Transverse colon (tissue), 4 donors: ENCODE data around the gene MPV17. TPM values are rescaled to one million over a fixed set of nuclear protein-coding genes. Genes with fewer than 3 reads are reported as not detected.

Experiments used
- DNase-seq: peaks from one replicate; pipeline ENCODE4 v3.0.0-alpha.2; 2019
- H3K27ac ChIP-seq, 4 donors: fragments of 200-600 bp; sonication (generic); 2 replicates each; pipeline ENCODE4 v1.5.1; 2016 to 2018; ENCODE audit warnings: inconsistent platforms in 4 of 4
- H3K27me3 ChIP-seq: fragments of 200-600 bp; sonication (generic); 2 replicates; pipeline ENCODE4 v1.5.1; 2017; ENCODE audit warnings: inconsistent platforms
- H3K36me3 ChIP-seq, 4 donors: fragments of 200-600 bp; sonication (generic); 2 replicates each; pipeline ENCODE4 v1.5.1; 2017 to 2019; ENCODE audit warnings: inconsistent platforms in 4 of 4
- H3K4me1 ChIP-seq, 4 donors: fragments of 200-600 bp; sonication (generic); 2 replicates each; pipeline ENCODE4 v1.5.1; 2017 to 2020; ENCODE audit warnings: inconsistent platforms in 4 of 4
- H3K4me3 ChIP-seq, 4 donors: fragments of 200-600 bp; sonication (generic); 1 replicate in 1 of 4; 2 replicates in 3 of 4; pipeline versions ENCODE4 v1.5.1 to v1.6.1; 2017 to 2019; ENCODE audit warnings: inconsistent platforms in 4 of 4
- H3K9me3 ChIP-seq, 2 donors: fragments of 200-600 bp; sonication (generic); 2 replicates each; pipeline ENCODE4 v1.5.1; 2017 to 2019; ENCODE audit warnings: inconsistent platforms in 2 of 2
- CTCF ChIP-seq, 5 experiments: fragments of 200-600 bp in 3 of 5; fragments of 450-650 bp in 2 of 5; sonication (generic) in 3 of 5; IDR thresholded peaks; 1 replicate in 2 of 5; 2 replicates in 3 of 5; pipeline ENCODE4 v1.5.1; 2016 to 2017; ENCODE audit warnings: antibody characterized with exemption in 5 of 5, inconsistent platforms in 3 of 5, mild to moderate bottlenecking in 2 of 5, moderate library complexity in 1 of 5
- EP300 ChIP-seq: sonication (generic); formaldehyde crosslinking; IDR thresholded peaks from one replicate; pipeline ENCODE4 v1.6.1; 2017; ENCODE audit warnings: antibody characterized with exemption, low read depth
- POLR2A ChIP-seq: fragments of 450-650 bp; IDR thresholded peaks from one replicate; pipeline ENCODE4 v1.6.1; 2016; ENCODE audit warnings: antibody characterized with exemption, mild to moderate bottlenecking, moderate library complexity
- POLR2AphosphoS5 ChIP-seq, 3 donors: sonication (generic); formaldehyde crosslinking; IDR thresholded peaks; one replicate each; pipeline ENCODE4 v1.6.1; 2016; ENCODE audit warnings: antibody characterized with exemption in 3 of 3
- WGBS, 2 donors: methylation state at CpG; one replicate each; pipeline ENCODE4 v1.1.5; 2018; ENCODE audit warnings: low coverage in 1 of 2; 5-methylcytosine and 5-hydroxymethylcytosine counted together
- in situ Hi-C, 4 donors: fragments of 200-750 bp; cut with MboI; loops; one replicate each; pipeline versions ENCODE4 v1.15.0 to v1.15.1; 2017; ENCODE audit warnings: low sequenced_read_pairs in 3 of 4, low pct_ligation_motif_present in 1 of 4, low pct_unique_long_range_greater_than_20kb in 1 of 4
- intact Hi-C: fragments of 100-400 bp; cut with DNase I; formaldehyde crosslinking; loops from one replicate; pipeline ENCODE4 v1.15.1; 2023; ENCODE audit warnings: low total_unique reads
- total RNA-seq, 4 donors: library from RNA; depleted of rRNA; stranded (reverse); fragments of >200 nt; gene quantifications; one replicate each; pipeline ENCODE4 v1.1.0, GENCODE V29; 2016

Gene MPV17
- total RNA-seq, 4 donors from 2014 or later, result 34.4 to 53.8 (median 38.3) TPM

- Histone ChIP-seq H3K4me3 (no peak overlapping the region), H3K27me3 (no peaks in the 10 kb centered on the region), H3K36me3 (peaks cover 0 to 70% (median 32%) of the 10 kb centered on the region in 4 donors), H3K27ac (no peak overlapping the region), H3K9me3 (no peaks in the 10 kb centered on the region), H3K4me1 (no peaks in the 10 kb centered on the region)
- in situ Hi-C loops (no loop called here), intact Hi-C loops (no loop called here)
- TF ChIP-seq POLR2A, result no peak
- no peak for TF ChIP-seq CTCF (IDR thresholded peaks at IDR 0.05)
- TF ChIP-seq EP300, result no peak
- no peak for TF ChIP-seq POLR2AphosphoS5 (IDR thresholded peaks at IDR 0.05)
- 98% methylated on average over 3 of the region's 3 CpGs; no CpG with 5 or more reads in 1 of the 2 donors for WGBS, 2 donors
- DNase-seq, result no peak
Measured at GRCh38 chr2:27335311-27335710, 12.4 kb upstream of the MPV17 start.

- H3K36me3 ChIP-seq, result peaks cover 0 to 33% (median 13%) of the 10 kb centered on the region in 4 donors
- in situ Hi-C loops, result no loop called here
- WGBS, 2 donors, result 91 to 92% methylated on average over 2 to 5 of the region's 5 CpGs
Measured at GRCh38 chr2:27324720-27325119, 1.8 kb upstream of the MPV17 start.

DNA sequence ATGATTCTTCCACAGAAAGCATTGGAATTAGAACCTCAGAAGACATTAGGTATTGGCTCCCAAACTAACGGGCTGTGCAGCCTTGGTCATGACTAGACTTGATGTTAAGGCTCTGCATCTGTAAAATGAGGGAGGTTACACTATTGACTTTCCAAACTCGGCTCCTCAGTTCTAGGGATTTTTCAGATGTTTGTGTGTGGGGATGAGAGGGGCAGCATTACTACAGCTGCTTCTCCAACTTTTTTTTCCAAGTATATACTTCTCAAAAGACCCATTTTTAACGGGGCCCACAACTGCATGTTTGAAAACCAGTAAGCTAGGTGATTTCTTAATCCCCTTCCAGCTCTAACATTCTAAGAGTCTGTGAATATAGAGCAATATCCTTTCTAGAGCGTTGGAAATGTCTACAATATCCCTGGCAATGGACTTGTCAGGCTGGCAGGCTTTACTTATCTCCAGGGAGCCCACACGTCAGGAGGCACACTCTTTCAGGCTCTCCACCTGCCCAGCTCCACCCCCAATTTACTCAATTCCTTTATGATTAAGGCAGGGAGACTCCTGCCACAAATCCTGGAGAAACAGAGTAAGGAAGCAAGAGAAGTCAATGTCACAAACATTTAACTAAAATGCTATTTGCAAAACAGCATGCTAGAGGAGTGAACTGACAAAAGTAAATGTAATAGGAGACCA is 844 bp upstream of the MPV17 start:
- intact Hi-C loops, result no loop called here

More at GRCh38 chr2:27324720-27325119, 1.8 kb upstream of the MPV17 start:
- Histone ChIP-seq H3K27ac (no peak overlapping the region), H3K4me3 (no peak overlapping the region), H3K27me3 (no peaks in the 10 kb centered on the region), H3K4me1 (peaks cover 7 to 22% (median 18%) of the 10 kb centered on the region in 4 donors), H3K9me3 (no peaks in the 10 kb centered on the region)
- TF ChIP-seq EP300 (no peak), CTCF (IDR thresholded peaks at IDR 0.05) (no peak), POLR2AphosphoS5 (IDR thresholded peaks at IDR 0.05) (no peak), POLR2A (no peak)
- intact Hi-C loops, result no loop called here
- DNase-seq, result no peak

GRCh38 chr2:27322301-27322765 is 564 bp downstream of the MPV17 start:
- Histone ChIP-seq H3K27ac (peak overlapping the region; percentile 90 to 94 (median 92)), H3K4me1 (peaks cover 7 to 22% (median 18%) of the 10 kb centered on the region in 4 donors), H3K27me3 (no peaks in the 10 kb centered on the region), H3K4me3 (peak overlapping the region; percentile 71 to 76 (median 73)), H3K36me3 (peaks cover 0 to 11% (median 2%) of the 10 kb centered on the region in 4 donors), H3K9me3 (no peaks in the 10 kb centered on the region)
- TF ChIP-seq POLR2AphosphoS5 (IDR thresholded peaks at IDR 0.05) (no peak), CTCF (IDR thresholded peaks at IDR 0.05) (no peak), EP300 (no peak), POLR2A (no peak)
- in situ Hi-C loops, result no loop called here
- peak; percentile 18 for DNase-seq
- 4% methylated on average over 10 of the region's 10 CpGs; no CpG with 5 or more reads in 1 of the 2 donors for WGBS, 2 donors
- intact Hi-C loops, result no loop called here

More for the DNA sequence above, 844 bp upstream of the MPV17 start:
- H3K27ac ChIP-seq, result peak overlapping the region; percentile 90 to 94 (median 92)
- H3K27me3 ChIP-seq, result no peaks in the 10 kb centered on the region
- H3K4me3 ChIP-seq, result peak overlapping the region; percentile 71 to 76 (median 73)
- TF ChIP-seq POLR2A, result no peak
- no peak for TF ChIP-seq EP300
- TF ChIP-seq POLR2AphosphoS5 (IDR thresholded peaks at IDR 0.05), result no peak
- 13 to 16% methylated on average over 4 to 5 of the region's 5 CpGs for WGBS, 2 donors
- in situ Hi-C loops, result no loop called here
- no peaks in the 10 kb centered on the region for H3K9me3 ChIP-seq
- H3K36me3 ChIP-seq, result peaks cover 0 to 23% (median 9%) of the 10 kb centered on the region in 4 donors
- no peak for DNase-seq
- peaks cover 7 to 22% (median 18%) of the 10 kb centered on the region in 4 donors for H3K4me1 ChIP-seq
